ENCODE data around the gene SLC15A1. TPM values are rescaled to one million over a fixed set of nuclear protein-coding genes. Genes with fewer than 3 reads are reported as not detected.

The SLC15A1 gene
- total RNA-seq, 1 experiment from 2014 or later: 1.9 TPM

- no peaks in the 10 kb centered on the region for H3K9me3 ChIP-seq (ENCODE audit: control insufficient read depth, low read depth, low read length)
- H2BK5ac ChIP-seq (ENCODE audit: insufficient read length, low read length): no peak overlapping the region
- H3K4me2 ChIP-seq (ENCODE audit: insufficient read depth, insufficient read length, low read length): no peak overlapping the region
- no peak overlapping the region for H3K27ac ChIP-seq (ENCODE audit: insufficient read length, low read depth, low read length)
- DNase-seq: no peak
- no peaks in the 10 kb centered on the region for H4K20me1 ChIP-seq (ENCODE audit: control insufficient read depth, insufficient read depth, insufficient read length)
- peaks cover 2% of the 10 kb centered on the region; the same call in 1 of the 2 replicates for H3K27me3 Mint-ChIP-seq (ENCODE audit: low read depth)
- no peak overlapping the region for H2AFZ ChIP-seq (ENCODE audit: low read length)
- H3K27ac Mint-ChIP-seq: no peak overlapping the region
- no peak overlapping the region for H3K9ac ChIP-seq (ENCODE audit: extremely low read depth, insufficient read length, low read length)
- no peaks in the 10 kb centered on the region for H3K79me1 ChIP-seq (ENCODE audit: insufficient read depth, low read depth, low read length, poor library complexity, severe bottlenecking)
- no peaks in the 10 kb centered on the region for H3K27me3 ChIP-seq (ENCODE audit: insufficient read depth, low read length)
- no peak overlapping the region for H3K23ac ChIP-seq (ENCODE audit: insufficient read length, low read depth, low read length)
- no peak overlapping the region for H2AK5ac ChIP-seq (ENCODE audit: insufficient read length, low read length)
- no peaks in the 10 kb centered on the region; the same call in 1 of the 2 replicates for H3K4me1 ChIP-seq (ENCODE audit: insufficient read depth, low read length)
- no peaks in the 10 kb centered on the region for H3K79me2 ChIP-seq (ENCODE audit: insufficient read depth, low read length)
- H3K18ac ChIP-seq (ENCODE audit: insufficient read length, low read depth, low read length): no peak overlapping the region
- H3K4ac ChIP-seq (ENCODE audit: low read depth, low read length): no peak overlapping the region
- H3K4me3 Mint-ChIP-seq: no peak overlapping the region
- H3K36me3 Mint-ChIP-seq (ENCODE audit: insufficient read depth in 1 of 3, low read depth in 3 of 3): no peaks in the 10 kb centered on the region
- TF ChIP-seq CTCF (conservative IDR thresholded peaks at IDR 0.05): no peak
- WGBS (ENCODE audit: extremely low coverage, insufficient read length, low lambda C conversion rate): no CpG with 5 or more reads among the region's 3 CpGs
- H4K8ac ChIP-seq (replicated peaks; ENCODE audit: insufficient read length, low read depth, low read length): no peak overlapping the region
- H4K5ac ChIP-seq (ENCODE audit: insufficient read length, low read depth, low read length): no peak overlapping the region
- no peak overlapping the region for H2BK12ac ChIP-seq (ENCODE audit: insufficient read length, low read depth, low read length)
- H3K56ac ChIP-seq (ENCODE audit: insufficient read length, low read depth, low read length): no peak overlapping the region
- no peak overlapping the region for H3K14ac ChIP-seq (ENCODE audit: insufficient read depth, low read length)
- no peak overlapping the region for H3T11ph ChIP-seq (ENCODE audit: low read length)
- H2BK20ac ChIP-seq (ENCODE audit: low read depth, low read length, poor library complexity, severe bottlenecking): no peak overlapping the region
- no peaks in the 10 kb centered on the region for H3K23me2 ChIP-seq (ENCODE audit: insufficient read length, low read depth, low read length, poor library complexity, severe bottlenecking)
- no peak overlapping the region for H2BK15ac ChIP-seq (ENCODE audit: low read depth, low read length)
- H3K9me3 Mint-ChIP-seq: no peaks in the 10 kb centered on the region
- no peak overlapping the region for H4K91ac ChIP-seq (ENCODE audit: insufficient read length, low read depth, low read length)
- no peak overlapping the region for H2BK120ac ChIP-seq (ENCODE audit: low read depth, low read length, poor library complexity, severe bottlenecking)
- H3K4me1 Mint-ChIP-seq: peaks cover 2 to 5% of the 10 kb centered on the region in 2 experiments; a peak in 3 of 4 replicates
These were observed 103.8 kb downstream of the SLC15A1 start for GRCh38 chr13:98648686-98649085.

Data from H9 (cell line).